ENCODE measurements around the gene GPRC5A. TPM values are rescaled to one million over a fixed set of nuclear protein-coding genes. Genes with fewer than 3 reads are reported as not detected.

The GPRC5A gene
- total RNA-seq = 20.6 and 25.9 TPM in 2 replicates

GRCh38 chr12:12891080-12891880 lies at the start of gene GPRC5A:
GPRC5A (plus strand) TSS chr12:12891562; CDS start chr12:12908250, 16,688 bp downstream.

GRCh38 chr12:12952036-12952435 lies 60.7 kb downstream of the GPRC5A start, which contains the start of gene GPRC5D:
GPRC5D (minus strand) TSS chr12:12952170; CDS start chr12:12950384, 1,786 bp downstream.

Other genes with a start within 250 kb of the GPRC5A start
- gene GPR19, start 195.4 kb upstream of the GPRC5A start, total RNA-seq = under 0.01 TPM in 1 of 2 replicates, not detected in the other
- gene CDKN1B, start 174.2 kb upstream of the GPRC5A start, total RNA-seq = 29.0 and 32.5 TPM in 2 replicates
- gene APOLD1, start 105.9 kb upstream of the GPRC5A start, total RNA-seq = 3.3 and 4.1 TPM in 2 replicates
- gene DDX47, start 78.2 kb upstream of the GPRC5A start, total RNA-seq = 46.9 and 59.9 TPM in 2 replicates
- gene GPRC5D, start 60.6 kb downstream of the GPRC5A start, total RNA-seq = not detected in 2 replicates
- 12.5 and 18.4 TPM in 2 replicates for gene HEBP1, start 108.7 kb downstream of the GPRC5A start, total RNA-seq
- 4.4 and 6.6 TPM in 2 replicates for gene FAM234B, start 152.8 kb downstream of the GPRC5A start, total RNA-seq
- 0.09 and 0.28 TPM in 2 replicates for gene GSG1, start 212.1 kb downstream of the GPRC5A start, total RNA-seq